GM12878 (cell line): ENCODE measurements around the gene RSRC1. TPM values are rescaled to one million over a fixed set of nuclear protein-coding genes. Genes with fewer than 3 reads are reported as not detected.

Source experiments
- ATAC-seq: fragments of 200-7000 bp; cut with Tn5 transposase; 3 replicates; pipeline ENCODE4 v1.9.1; 2020; ENCODE audit warnings: mild to moderate bottlenecking, moderate library complexity
- BruUV-seq: library from RNA; stranded (reverse); fragments of 400-500 nt; replicated peaks from 2 replicates; lab custom pipeline; 2021; lab: Mats Ljungman, UMichigan
- CTCF ChIA-PET: fragments of 300-600 bp; sonication (Branson Sonifier 250); formaldehyde crosslinking; extraction: SDS; loops from one replicate; lab custom pipeline; 2021; ENCODE audit warnings: inconsistent platforms; lab: Yijun Ruan, JAX
- POLR2A ChIA-PET: fragments of 350-600 bp; formaldehyde crosslinking; extraction: SDS; loops from one replicate; lab custom pipeline; 2021; ENCODE audit warnings: inconsistent platforms; lab: Charles Lee
- RAD21 ChIA-PET: fragments of 300-600 bp; sonication (Branson Sonifier 250); formaldehyde crosslinking; loops from one replicate; lab custom pipeline; 2023; ENCODE audit warnings: antibody characterized with exemption; ENCODE audit not compliant: unreplicated experiment; lab: Charles Lee
- SMC1A ChIA-PET: fragments of 300-600 bp; sonication (Branson Sonifier 250); formaldehyde crosslinking; loops from one replicate; lab custom pipeline; 2023; ENCODE audit not compliant: unreplicated experiment, uncharacterized antibody; lab: Charles Lee
- DNase-seq: peaks from one replicate; pipeline ENCODE4 v3.0.0-alpha.2; 2011; ENCODE audit warnings: low read depth, low spot score
- FAIRE-seq: peaks from 3 replicates; lab custom pipeline; 2011; peaks lifted over from hg19 to GRCh38; lab: Jason Lieb, UNC
- H2AFZ ChIP-seq: 2 replicates; pipeline ENCODE4 v1.6.0; 2011; ENCODE audit warnings: low read depth, low read length, control low read depth; ENCODE audit not compliant: control insufficient read depth
- H3K27ac ChIP-seq: 2 replicates; pipeline ENCODE4 v1.5.1; 2011; ENCODE audit warnings: control low read depth; ENCODE audit not compliant: control insufficient read depth, insufficient read depth
- H3K27me3 ChIP-seq, 2 experiments: replicated peaks in 1 of 2; 2 replicates each; pipeline versions ENCODE4 v1.6.0 to v1.6.1; 2011; ENCODE audit warnings: low read length in 1 of 2; ENCODE audit not compliant: control insufficient read depth in 2 of 2, insufficient read depth in 2 of 2
- H3K36me3 ChIP-seq, 2 experiments: 2 replicates each; pipeline ENCODE4 v1.5.1; 2011; ENCODE audit warnings: low read length in 1 of 2; ENCODE audit not compliant: control insufficient read depth in 2 of 2, insufficient read depth in 2 of 2
- H3K4me1 ChIP-seq: 2 replicates; pipeline ENCODE4 v1.6.1; 2011; ENCODE audit warnings: mild to moderate bottlenecking, low read length, moderate library complexity, mixed read lengths; ENCODE audit not compliant: control insufficient read depth, insufficient read depth
- H3K4me2 ChIP-seq: 2 replicates; pipeline ENCODE4 v1.6.0; 2011; ENCODE audit warnings: control low read depth; ENCODE audit not compliant: control insufficient read depth, insufficient read depth
- H3K4me3 ChIP-seq: fragments of 200-600 bp; sonication (generic); 2 replicates; pipeline ENCODE4 v1.5.1; 2016
- H3K79me2 ChIP-seq: 2 replicates; pipeline ENCODE4 v1.6.0; 2011; ENCODE audit warnings: low read length; ENCODE audit not compliant: control insufficient read depth, insufficient read depth
- H3K9ac ChIP-seq: 2 replicates; pipeline ENCODE4 v1.8.0; 2011; ENCODE audit warnings: low read length, control low read depth, mixed read lengths; ENCODE audit not compliant: control insufficient read depth, insufficient read depth
- H3K9me3 ChIP-seq: replicated peaks from 3 replicates; pipeline ENCODE4 v1.5.1; 2011; ENCODE audit warnings: mild to moderate bottlenecking, low read length; ENCODE audit not compliant: control insufficient read depth, insufficient read depth
- H4K20me1 ChIP-seq: 2 replicates; pipeline ENCODE4 v1.6.0; 2011; ENCODE audit not compliant: control insufficient read depth, insufficient read depth
- BCL11A ChIP-seq: IDR thresholded peaks from 2 replicates; pipeline ENCODE4 v1.6.1; 2011; ENCODE audit warnings: low read depth, low read length
- BRCA1 ChIP-seq: IDR thresholded peaks from 2 replicates; pipeline ENCODE4 v1.6.1; 2011; ENCODE audit warnings: low read depth, low read length, improper control_type of control experiment
- CBX5 ChIP-seq: sonication (generic); IDR thresholded peaks from 2 replicates; pipeline ENCODE4 v1.6.1; 2016; ENCODE audit warnings: low read depth, moderate library complexity, mild to moderate bottlenecking, inconsistent platforms
- KAT2A ChIP-seq: conservative IDR thresholded peaks from 2 replicates; pipeline ENCODE4 v1.6.1; 2011; ENCODE audit warnings: low read depth, low read length; ENCODE audit not compliant: control insufficient read depth
- POU2F2 ChIP-seq: IDR thresholded peaks from 3 replicates; pipeline ENCODE4 v1.6.1; 2011; ENCODE audit warnings: low read depth, mild to moderate bottlenecking, low read length, borderline replicate concordance
- WGBS: methylation state at CpG from one replicate; pipeline ENCODE4 v1.1.6; 2016; ENCODE audit warnings: low lambda C conversion rate; ENCODE audit not compliant: insufficient replicate concordance, insufficient coverage; ENCODE audit errors: missing lambda C conversion rate; 5-methylcytosine and 5-hydroxymethylcytosine counted together
- in situ Hi-C: fragments of 300-500 bp; cut with MboI; formaldehyde crosslinking; loops from 9 replicates; pipeline ENCODE4 v1.14.3; 2018; ENCODE audit warnings: mixed read lengths
- intact Hi-C: fragments of 100-400 bp; cut with micrococcal nuclease; formaldehyde crosslinking; loops from one replicate; pipeline ENCODE4 v1.14.2; 2022; ENCODE audit not compliant: unreplicated experiment
- polyA plus RNA-seq, 11 experiments: library from polyadenylated mRNA; depleted of rRNA in 4 of 11; unstranded in 6 of 11; stranded (reverse) in 5 of 11; fragments of >200 nt; fragmentation: Nextera tagmentation in 4 of 11; fragmentation: Illumina TruSeq in 1 of 11; extraction: Ambion mirVana in 4 of 11; extraction: Trizol in 1 of 11; gene quantifications; 1 replicate in 1 of 11; 2 replicates in 10 of 11; pipeline versions ENCODE4 v1.2.1 to v1.2.3, GENCODE V29; 2011 to 2016; ENCODE audit warnings: inconsistent platforms in 2 of 11, missing spikeins in 2 of 11, low read depth in 1 of 11
- total RNA-seq, 4 experiments: library from RNA; depleted of rRNA in 3 of 4; stranded (reverse); fragments of >200 nt in 3 of 4; fragmentation: Illumina TruSeq in 1 of 4; extraction: Trizol in 1 of 4; gene quantifications; 2 replicates each; pipeline versions ENCODE4 v1.2.1 to v1.2.3, GENCODE V29; 2013 to 2021
- TF ChIP-seq, protein P1 (sequence below): IDR thresholded peaks from 2 replicates; pipeline ENCODE4 v1.6.1; 2011; ENCODE audit warnings: low read depth, mild to moderate bottlenecking, low read length, moderate library complexity, borderline replicate concordance; ENCODE audit errors: extremely low read depth
- TF ChIP-seq, protein P2 (sequence below): fragments of 450-650 bp; formaldehyde crosslinking; IDR thresholded peaks from 2 replicates; pipeline ENCODE4 v1.5.0; 2022; ENCODE audit warnings: mild to moderate bottlenecking, missing genetic modification characterization

RSRC1 gene
- total and polyA plus RNA-seq, 10 of the 15 experiments (the other 5 are each of a cell fraction or from before 2014, with no cell fraction given) = 16.4 to 85.9 (median 42.0) TPM

DNA sequence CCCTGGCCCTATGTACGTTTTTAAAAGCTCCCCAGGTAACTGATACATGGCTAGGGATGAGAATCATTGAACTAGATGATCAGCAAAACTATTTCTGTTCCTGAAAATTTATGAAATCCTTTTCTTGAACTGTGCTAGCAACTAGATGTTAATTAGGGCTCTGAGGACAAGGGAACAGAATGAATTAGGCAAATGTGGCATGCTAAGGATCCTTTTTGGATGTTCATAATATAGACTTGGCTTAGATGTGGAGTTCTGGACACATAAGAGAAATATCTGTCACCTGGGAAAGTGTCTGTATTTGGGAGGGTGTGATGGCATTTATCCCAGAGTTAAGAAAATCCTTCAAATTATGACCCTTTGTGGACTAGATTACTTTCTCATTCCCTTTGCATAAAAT lies 71.2 kb downstream of the RSRC1 start:
- Histone ChIP-seq H3K36me3 (no peaks in the 10 kb centered on the region), H3K9ac (no peak overlapping the region), H3K4me1 (no peaks in the 10 kb centered on the region), H3K4me3 (no peak overlapping the region), H2AFZ (no peak overlapping the region), H4K20me1 (no peaks in the 10 kb centered on the region), H3K27me3 (no peaks in the 10 kb centered on the region), H3K4me2 (no peak overlapping the region), H3K9me3 (no peaks in the 10 kb centered on the region; the same call in 2 of the 3 replicates), H3K27ac (no peak overlapping the region), H3K79me2 (no peaks in the 10 kb centered on the region)
- ChIA-PET CTCF (no interaction called here), SMC1A (no interaction called here), RAD21 (no interaction called here), POLR2A (interaction anchor here (0.6 kb wide), 1 partner anchor 8 kb away, joined by 3 read pairs; no protein-coding TSS in a partner anchor)
- FAIRE-seq (no peak), ATAC-seq (no peak), DNase-seq (no peak)
- TF ChIP-seq CBX5 (no peak), KAT2A (no peak), BCL11A (no peak), BRCA1 (no peak), POU2F2 (no peak)
- TF ChIP-seq, protein P1, sequence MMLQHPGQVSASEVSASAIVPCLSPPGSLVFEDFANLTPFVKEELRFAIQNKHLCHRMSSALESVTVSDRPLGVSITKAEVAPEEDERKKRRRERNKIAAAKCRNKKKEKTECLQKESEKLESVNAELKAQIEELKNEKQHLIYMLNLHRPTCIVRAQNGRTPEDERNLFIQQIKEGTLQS = no peak
- TF ChIP-seq, protein P2, sequence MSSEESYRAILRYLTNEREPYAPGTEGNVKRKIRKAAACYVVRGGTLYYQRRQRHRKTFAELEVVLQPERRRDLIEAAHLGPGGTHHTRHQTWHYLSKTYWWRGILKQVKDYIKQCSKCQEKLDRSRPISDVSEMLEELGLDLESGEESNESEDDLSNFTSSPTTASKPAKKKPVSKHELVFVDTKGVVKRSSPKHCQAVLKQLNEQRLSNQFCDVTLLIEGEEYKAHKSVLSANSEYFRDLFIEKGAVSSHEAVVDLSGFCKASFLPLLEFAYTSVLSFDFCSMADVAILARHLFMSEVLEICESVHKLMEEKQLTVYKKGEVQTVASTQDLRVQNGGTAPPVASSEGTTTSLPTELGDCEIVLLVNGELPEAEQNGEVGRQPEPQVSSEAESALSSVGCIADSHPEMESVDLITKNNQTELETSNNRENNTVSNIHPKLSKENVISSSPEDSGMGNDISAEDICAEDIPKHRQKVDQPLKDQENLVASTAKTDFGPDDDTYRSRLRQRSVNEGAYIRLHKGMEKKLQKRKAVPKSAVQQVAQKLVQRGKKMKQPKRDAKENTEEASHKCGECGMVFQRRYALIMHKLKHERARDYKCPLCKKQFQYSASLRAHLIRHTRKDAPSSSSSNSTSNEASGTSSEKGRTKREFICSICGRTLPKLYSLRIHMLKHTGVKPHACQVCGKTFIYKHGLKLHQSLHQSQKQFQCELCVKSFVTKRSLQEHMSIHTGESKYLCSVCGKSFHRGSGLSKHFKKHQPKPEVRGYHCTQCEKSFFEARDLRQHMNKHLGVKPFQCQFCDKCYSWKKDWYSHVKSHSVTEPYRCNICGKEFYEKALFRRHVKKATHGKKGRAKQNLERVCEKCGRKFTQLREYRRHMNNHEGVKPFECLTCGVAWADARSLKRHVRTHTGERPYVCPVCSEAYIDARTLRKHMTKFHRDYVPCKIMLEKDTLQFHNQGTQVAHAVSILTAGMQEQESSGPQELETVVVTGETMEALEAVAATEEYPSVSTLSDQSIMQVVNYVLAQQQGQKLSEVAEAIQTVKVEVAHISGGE = no peak
- intact Hi-C loops = no loop called here
- WGBS = 79% methylated on average over 1 of the region's 1 CpG
- in situ Hi-C loops = no loop called here
- no TSS peak for BruUV-seq
